GM19467 (cell line): ENCODE measurements around the gene CST6.
"Not testable (repeated sequence)": the region's sequence is repeated elsewhere in the genome, so short reads cannot be mapped to it uniquely, and the experiment has no call there.

Source experiments
- ATAC-seq: cut with Tn5 transposase; IDR thresholded peaks from one replicate; pipeline ENCODE4 v1.9.1; 2021; ENCODE audit warnings: mild to moderate bottlenecking, moderate library complexity; ENCODE audit not compliant: unreplicated experiment

The CST6 gene

GRCh38 chr11:66014804-66015453, 3.1 kb downstream of the CST6 start:
- ATAC-seq: no peak

- ATAC-seq: no peak
These were observed 3.7 kb downstream of the CST6 start for GRCh38 chr11:66015454-66015881.

GRCh38 chr11:66015936-66016792, 4.4 kb downstream of the CST6 start:
- ATAC-seq: no peak

- ATAC-seq: no peak
These were observed 5.0 kb downstream of the CST6 start for GRCh38 chr11:66016793-66017177.

- ATAC-seq: no peak
These were observed 5.5 kb downstream of the CST6 start for GRCh38 chr11:66017321-66017720.

GRCh38 chr11:66020212-66020611, 8.4 kb downstream of the CST6 start:
- no peak for ATAC-seq

- ATAC-seq: no peak
These were observed 9.0 kb downstream of the CST6 start for GRCh38 chr11:66020618-66021357.

- no peak for ATAC-seq
These were observed 10.8 kb downstream of the CST6 start for GRCh38 chr11:66022401-66023185.

- ATAC-seq: not testable (repeated sequence)
These were observed 11.3 kb downstream of the CST6 start for GRCh38 chr11:66023186-66023440.

GRCh38 chr11:66026017-66026529, 14.3 kb downstream of the CST6 start, which contains the start of gene CATSPER1:
TSS of gene CATSPER1 (minus strand) at chr11:66026479. CDS start at chr11:66026379, 100 bp downstream.
- no peak for ATAC-seq

- no peak for ATAC-seq
These were observed 21.3 kb downstream of the CST6 start for GRCh38 chr11:66032957-66033735.

GRCh38 chr11:66035653-66036333, 24.0 kb downstream of the CST6 start:
- ATAC-seq: no peak

- ATAC-seq: no peak
These were observed 24.5 kb downstream of the CST6 start for GRCh38 chr11:66036334-66036710.

GRCh38 chr11:66037327-66037726, 25.5 kb downstream of the CST6 start:
- no peak for ATAC-seq

GRCh38 chr11:66039765-66040164, 28.0 kb downstream of the CST6 start:
- no peak for ATAC-seq

GRCh38 chr11:66042227-66042995, 30.6 kb downstream of the CST6 start:
- no peak for ATAC-seq

- no peak for ATAC-seq
These were observed 31.4 kb downstream of the CST6 start for GRCh38 chr11:66042996-66043906.

- ATAC-seq: no peak
These were observed 32.9 kb downstream of the CST6 start for GRCh38 chr11:66044757-66045156.
